HG02623 (cell line): Measurements from ENCODE around the gene ZDHHC4.

Source experiments
- ATAC-seq: cut with Tn5 transposase; IDR thresholded peaks from one replicate; pipeline ENCODE4 v1.9.1; 2021; ENCODE audit warnings: moderate library complexity; ENCODE audit not compliant: unreplicated experiment

Gene ZDHHC4

DNA sequence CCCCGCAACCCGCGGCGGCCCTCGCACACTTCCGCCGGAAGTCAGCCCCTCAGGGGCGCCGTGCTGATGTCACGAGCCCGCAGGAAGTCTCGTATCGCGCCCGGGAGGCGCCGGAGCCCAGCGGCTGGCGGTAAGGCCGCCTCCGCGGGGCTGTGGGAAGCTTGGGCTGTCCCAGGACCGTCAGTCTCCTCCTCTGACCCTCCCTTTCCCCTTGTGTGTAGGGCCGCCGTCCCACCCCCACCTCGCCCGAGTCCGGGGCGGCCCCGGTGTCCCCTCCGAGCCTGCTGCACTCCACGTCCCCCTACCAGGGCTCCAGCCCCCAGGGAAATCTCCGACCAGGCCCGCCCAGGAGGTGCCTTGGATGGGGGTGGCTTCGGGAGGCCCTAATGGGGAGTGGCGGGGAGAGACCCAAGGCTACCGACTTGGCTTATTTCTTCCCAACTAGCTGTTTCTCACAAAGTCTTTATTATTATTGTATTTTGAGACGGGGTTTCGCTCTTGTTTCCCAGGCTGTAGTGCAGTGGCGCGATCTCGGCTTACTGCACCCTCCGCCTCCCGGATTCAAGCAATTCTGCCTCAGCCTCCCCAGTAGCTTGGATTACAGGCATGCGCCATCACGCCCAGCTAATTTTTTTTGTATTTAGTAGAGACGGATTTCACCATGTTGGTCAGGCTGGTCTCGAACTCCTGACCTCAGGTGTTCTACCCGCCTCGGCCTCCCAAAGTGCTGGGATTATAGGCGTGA is at the start of gene ZDHHC4:
Gene ZDHHC4 (plus strand): TSS at position 86 of the 745 bp plus-strand sequence. CDS start 3,108 bp downstream, outside the sequence.
- ATAC-seq: peak; percentile 97

DNA sequence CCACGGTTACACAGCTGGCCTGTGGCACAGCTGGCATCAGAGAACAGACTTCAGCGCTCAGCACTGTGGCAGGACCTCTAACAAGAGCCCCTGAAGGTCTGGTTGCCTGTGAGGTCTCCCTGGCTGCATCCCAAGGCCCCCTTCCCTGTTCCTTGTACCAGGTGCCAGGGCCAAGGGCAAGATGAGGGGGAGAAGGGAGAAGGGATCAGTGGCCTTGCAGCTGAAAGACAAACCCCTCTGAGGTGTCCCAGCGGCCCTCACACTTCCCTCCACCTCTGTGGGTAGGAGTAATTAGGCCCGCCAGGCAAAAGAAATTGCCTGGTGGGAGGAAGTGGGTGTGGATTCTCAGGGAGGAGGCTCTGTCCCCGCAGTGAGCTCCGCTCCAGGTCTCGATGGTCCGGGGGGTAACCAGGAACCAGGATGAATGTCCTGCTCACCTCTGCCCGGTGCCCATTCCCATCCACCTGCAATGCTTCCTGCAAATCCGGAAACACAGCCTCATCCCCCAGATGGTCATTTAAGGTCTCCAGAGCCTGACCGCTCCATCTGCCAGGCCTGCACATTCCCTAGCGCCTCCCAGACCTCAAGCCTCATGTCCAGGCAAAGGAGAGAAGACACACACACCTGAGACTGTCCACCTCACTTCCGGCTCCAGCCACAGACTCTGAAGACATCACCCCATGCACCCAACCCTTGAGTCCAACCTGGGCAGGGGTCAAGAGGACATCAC is 48.7 kb upstream of the ZDHHC4 start:
- no peak for ATAC-seq

DNA sequence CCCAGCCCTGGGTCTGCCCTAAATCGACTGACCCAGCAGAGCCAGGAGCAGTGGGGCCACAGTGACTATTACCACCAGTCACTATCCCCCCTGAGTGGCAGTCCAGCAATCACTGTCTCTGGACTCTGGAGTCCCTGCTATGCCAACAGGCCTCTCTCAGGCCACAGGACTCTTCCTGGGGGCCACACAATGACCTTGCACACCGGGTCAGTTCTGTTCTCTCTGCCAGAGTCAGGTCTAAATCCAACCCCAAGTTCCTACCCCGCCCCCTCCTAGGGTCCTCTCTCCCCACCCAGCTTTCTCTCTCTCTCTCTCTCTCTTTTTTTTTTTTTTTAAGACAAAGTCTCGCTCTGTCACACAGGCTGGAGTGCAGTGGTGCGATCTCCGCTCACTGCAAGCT is 47.6 kb upstream of the ZDHHC4 start:
- ATAC-seq: no peak

DNA sequence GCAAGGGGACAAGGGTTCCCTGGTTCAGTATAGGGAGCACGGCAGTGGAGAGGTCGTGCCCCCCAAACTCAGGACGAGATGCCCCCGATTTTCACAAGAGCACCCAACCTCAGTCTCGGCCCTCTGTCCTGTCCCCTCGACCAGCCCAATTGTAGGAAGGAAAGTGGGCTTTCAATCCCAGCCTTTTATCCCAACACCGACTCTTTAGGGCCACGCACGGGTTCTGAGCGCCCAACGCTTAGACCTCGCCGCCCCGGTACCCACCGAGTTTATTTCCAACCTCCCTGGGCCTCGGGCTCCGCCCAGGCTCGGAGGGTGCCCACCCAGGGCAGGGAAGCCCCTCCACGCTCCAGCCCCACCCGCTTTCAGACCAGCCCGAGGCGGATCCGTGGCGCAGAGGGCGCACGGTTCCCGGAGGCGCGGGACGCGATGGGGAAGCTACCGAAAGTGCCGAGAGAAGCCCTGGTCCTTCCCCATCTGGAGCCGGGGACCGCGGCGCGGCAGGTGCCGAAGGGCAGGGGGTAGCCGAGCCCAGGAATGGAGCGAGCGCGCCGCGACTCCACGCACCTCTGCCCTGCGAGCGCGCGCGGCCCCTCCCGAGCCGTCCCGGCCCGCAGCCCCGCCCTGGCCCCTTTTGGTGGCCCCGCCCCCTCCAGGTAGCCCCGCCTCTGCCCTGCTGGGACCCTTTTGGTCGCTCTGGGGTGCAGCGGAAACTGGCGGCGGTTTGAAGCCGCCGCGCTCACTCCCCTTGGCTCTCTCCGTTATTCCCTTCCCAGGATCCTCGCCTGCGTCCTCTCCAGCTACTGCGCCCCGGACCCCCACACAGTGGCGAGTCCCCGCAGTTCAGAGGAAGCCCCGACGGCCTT is 46.4 kb upstream of the ZDHHC4 start:
- no peak for ATAC-seq

GRCh38 chr7:6531492-6532279 is 45.6 kb upstream of the ZDHHC4 start:
- ATAC-seq: no peak

DNA sequence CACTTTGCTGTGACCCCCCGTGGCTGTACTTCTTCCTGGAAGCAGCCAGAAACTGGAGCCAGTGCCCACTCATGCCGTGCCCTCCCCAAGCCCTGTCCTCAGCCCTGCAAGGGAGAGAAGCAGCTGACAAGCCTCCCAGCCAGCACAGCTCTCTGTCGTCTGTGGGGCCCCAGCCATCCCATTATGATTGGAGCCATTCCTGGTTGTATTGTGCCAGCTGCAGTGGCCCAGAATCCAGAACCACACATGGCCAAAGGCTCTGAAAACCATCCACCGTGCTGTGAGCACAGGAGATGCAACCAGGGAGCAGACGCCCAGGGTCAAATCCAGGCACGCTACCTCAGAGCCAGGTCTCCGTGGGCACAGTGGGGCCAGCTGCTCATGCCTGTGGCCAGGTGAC is 44.7 kb upstream of the ZDHHC4 start:
- no peak for ATAC-seq

- ATAC-seq: no peak
Measured at GRCh38 chr7:6533893-6534495, 43.3 kb upstream of the ZDHHC4 start.

DNA sequence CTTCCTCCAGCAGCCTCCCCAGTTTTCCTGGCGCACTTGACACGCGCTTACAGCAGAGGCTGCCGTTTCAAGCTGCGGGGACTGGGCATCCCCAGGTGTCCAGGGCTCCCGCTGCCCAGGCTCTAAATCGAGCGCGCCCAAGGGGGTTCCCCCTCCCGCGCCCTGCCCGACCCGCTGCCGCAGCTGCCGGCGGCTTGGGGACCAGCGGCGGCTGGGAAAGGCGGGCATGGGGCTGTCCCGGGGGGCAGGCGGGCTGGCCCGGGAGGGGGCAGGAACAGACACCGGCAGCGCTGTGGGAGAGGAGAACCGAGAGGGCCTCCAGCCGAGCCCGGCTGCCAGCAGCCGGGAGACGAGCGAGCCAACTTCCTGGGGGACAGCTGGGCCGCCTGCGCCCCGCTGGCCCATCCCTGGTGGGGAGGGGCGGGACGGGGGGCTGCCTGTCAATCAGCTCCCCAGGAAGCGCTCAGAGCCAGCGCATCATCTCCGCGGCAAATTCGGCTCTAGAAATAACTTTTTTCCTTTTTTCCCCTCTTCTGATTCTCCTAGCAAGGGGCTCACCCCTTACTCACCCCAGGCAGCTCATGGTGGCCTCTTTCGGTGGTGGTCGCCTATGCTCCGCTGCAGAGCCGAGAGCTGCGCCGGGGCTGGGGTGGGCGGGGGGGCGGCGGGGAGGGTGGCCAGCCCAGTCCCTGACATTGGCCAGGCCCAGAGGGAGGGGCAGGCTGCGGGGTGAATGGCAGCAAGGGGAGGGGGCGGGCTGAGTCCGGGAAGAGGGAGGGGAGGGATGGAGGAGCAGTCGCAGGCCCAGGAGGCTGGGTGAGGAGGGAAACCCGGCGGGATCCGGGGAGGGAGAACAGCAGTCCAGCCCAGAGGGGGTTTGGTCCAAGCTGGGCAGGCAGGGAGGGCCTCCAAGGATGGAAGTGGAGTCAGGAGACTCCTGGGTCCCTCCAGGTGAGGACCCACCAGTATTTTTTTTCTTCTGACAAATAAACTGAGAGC is 40.7 kb upstream of the ZDHHC4 start:
- no peak for ATAC-seq

DNA sequence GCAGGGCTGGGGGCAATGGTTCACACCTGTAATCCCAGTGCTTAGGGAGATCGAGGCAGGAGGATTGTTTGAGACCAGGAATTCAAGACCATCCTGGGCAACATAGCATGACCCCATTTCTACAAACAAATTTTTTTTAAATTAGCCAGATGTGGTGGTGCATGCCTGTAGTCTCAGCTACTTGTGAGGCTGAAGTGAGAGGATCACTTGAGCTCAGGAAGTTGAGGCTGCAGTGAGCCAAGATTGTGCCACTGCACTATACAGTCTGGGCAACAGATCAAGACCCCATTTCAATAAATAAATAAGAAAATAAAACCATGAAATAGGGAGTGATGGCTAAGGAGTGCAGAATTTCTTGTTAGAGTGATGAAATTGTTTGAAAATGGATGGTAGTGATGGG is 34.9 kb upstream of the ZDHHC4 start:
- no peak for ATAC-seq

- no peak for ATAC-seq
Measured at GRCh38 chr7:6545398-6546126, 31.7 kb upstream of the ZDHHC4 start.

- no peak for ATAC-seq
Measured at GRCh38 chr7:6546498-6547251, 30.6 kb upstream of the ZDHHC4 start.

DNA sequence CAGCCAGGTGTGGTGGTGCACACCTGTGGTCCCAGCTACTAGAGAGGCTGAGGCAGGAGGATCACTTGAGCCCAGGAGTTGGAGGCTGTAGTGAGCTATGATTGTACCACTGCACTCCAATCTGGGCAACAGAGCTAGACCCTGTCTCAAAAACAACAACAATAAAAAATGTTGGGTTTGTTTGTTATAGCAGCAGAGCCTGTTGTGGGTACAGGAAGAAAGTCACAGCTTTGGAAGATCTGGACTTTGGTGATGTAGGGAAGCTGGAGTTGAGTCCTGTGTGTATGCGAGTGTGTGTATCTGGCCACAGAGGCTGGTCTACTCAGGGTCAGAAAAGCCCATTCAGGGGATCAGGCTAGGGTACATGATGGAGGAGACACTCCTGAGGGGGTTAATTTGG is 29.9 kb upstream of the ZDHHC4 start:
- ATAC-seq: no peak

DNA sequence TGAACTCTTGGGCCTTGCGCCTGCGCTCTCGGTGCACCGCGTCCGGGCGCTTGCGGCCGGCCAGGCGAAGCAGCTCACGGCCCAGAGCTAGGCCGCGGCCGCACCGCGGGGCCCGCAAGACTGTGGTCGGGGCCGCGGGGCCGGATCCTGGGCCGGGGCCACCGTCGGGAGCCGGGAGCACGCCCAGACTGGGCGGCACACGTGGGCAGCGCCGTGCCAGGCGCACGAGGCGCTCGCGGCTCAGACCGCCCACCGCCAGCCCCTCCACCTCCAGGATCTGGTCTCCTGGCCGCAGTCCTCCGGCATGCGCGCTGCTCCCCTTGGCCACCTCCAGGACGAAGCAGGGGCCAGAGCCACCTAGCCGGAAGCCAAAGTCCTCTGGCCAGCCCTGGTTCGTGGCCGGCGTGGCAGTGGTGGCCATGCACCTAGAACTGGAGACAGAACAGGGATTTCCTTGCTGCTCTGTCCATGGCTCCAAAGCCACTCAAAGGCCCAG is 26.2 kb upstream of the ZDHHC4 start, which contains the start of gene GRID2IP:
Gene GRID2IP (minus strand): TSS at position 446 of the 496 bp plus-strand sequence. CDS start 25 bp downstream, at position 421.
- no peak for ATAC-seq

DNA sequence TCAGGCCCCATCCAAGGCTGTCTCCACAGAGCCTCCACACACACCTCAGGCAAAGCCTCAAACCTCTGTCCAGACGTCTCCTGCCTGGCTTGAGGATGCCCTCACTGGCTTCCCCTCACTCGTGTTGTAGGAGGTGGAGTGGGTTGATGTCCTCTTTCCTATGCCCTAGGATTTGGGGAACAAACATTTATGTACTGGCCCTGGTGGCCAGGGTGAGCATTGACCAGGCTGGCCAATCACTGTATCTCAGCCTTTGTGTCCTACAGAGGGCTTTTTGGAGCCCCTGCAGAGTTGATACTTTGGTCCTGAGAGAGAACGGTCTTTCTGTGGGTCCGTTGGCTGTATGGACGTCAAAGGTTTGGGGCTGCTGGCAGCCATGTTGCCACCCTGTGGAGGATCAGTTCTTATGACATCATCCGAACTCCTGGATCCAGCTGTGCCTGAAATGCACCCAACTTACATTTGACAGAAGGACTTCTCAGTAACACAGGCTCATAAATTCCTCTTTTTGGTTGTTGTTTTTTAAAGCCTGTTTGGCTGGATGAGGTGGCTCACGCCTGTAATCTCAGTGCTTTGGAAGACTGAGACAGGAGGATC is 23.7 kb upstream of the ZDHHC4 start:
- no peak for ATAC-seq

- no peak for ATAC-seq
Measured at GRCh38 chr7:6554848-6555247, 22.4 kb upstream of the ZDHHC4 start.

DNA sequence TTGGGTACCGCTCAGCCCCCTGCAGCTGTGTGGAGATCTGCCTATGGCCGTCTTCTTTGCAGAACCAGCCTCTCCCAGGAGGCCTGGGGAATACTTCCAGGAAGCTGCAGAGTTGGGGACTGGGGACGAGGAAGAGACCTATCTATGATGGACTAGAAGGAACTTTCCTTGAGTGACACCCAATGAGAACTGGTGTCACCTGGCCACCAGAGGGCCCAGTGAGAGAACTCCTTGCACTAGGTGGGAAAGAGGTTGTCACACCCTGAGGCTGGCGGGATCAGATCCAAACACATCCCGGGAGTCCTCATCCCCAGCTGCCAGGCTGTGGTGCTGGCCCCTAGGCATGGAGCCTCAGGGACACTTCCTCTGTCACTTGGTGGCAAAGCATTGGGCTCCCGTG is 21.1 kb upstream of the ZDHHC4 start:
- no peak for ATAC-seq

DNA sequence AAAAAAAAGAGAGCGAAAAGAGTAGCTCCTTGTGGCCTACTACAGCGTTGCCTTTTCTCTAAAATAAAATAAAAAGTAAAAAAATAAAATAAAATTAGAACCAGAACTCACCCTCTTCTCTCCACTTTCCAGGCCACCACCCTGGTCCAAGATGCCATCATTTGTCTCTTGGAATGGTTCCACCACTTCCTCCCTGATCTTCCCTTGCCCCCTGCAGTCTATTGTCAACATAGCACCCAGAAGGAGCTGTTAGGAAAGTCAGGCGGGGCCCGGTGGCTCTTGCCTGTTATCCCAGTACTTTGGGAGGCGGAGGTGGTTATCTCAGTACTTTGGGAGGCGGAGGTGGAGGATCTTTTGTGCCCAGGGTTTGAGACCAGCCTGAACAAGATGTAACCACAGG is 18.4 kb upstream of the ZDHHC4 start:
- ATAC-seq: no peak
